NCI-H82 treated with DMSO at 0.1 percent for 48 hours (cell line): ENCODE measurements around the gene USP17L12.
"Not testable (repeated sequence)": the region's sequence is repeated elsewhere in the genome, so short reads cannot be mapped to it uniquely, and the experiment has no call there.

ENCODE experiments used
- DNase-seq: peaks from one replicate; lab custom pipeline; 2025; ENCODE audit not compliant: unreplicated experiment; lab: John Stamatoyannopoulos, UW

The USP17L12 gene, protein sequence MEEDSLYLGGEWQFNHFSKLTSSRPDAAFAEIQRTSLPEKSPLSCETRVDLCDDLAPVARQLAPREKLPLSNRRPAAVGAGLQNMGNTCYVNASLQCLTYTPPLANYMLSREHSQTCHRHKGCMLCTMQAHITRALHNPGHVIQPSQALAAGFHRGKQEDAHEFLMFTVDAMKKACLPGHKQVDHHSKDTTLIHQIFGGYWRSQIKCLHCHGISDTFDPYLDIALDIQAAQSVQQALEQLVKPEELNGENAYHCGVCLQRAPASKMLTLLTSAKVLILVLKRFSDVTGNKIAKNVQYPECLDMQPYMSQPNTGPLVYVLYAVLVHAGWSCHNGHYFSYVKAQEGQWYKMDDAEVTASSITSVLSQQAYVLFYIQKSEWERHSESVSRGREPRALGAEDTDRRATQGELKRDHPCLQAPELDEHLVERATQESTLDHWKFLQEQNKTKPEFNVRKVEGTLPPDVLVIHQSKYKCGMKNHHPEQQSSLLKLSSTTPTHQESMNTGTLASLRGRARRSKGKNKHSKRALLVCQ

DNA sequence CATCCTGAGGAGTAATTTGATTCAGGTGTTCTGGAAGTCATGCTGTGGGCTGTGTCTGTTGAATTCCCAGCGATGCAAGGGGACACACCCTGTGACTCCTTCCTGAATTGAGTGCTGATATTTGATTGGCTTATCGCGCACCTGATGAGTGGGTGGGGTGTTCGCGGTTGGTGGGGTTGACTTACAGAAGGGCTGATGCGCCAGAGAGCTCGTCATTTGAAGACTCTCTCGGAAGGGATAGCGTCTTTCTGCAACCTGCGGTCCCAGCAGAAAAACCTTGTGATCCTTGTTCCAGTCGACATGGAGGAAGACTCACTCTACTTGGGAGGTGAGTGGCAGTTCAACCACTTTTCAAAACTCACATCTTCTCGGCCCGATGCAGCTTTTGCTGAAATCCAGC is at the start of gene USP17L12:
USP17L12 (plus strand) TSS at position 301 of the 400 bp plus-strand sequence; CDS start at position 301, 0 bp downstream.
- DNase-seq = not testable (repeated sequence)

GRCh38 chr4:9210357-9210756 is 9.6 kb upstream of the USP17L12 start, which contains the start of gene USP17L10:
Gene USP17L10 (plus strand): TSS chr4:9210657. CDS start chr4:9210657, 0 bp downstream.
- DNase-seq = not testable (repeated sequence)

DNA sequence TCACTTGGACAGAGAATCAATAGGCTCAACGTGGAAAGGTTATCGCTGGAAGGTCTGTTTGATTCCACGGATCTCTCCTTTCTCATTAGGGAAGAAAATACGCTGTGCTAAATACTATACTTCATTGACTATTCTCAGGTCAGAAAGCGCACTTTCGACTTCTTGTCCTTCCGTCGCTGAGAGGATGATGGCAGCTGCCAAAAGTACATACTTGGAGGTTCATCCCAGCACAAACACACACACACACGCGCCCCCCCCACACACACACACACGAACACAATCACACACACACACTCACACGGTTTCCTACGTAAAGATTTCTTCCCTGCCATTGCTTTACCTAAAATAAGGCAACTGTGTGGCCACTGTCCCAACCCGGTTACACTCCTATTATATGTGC is 5.3 kb upstream of the USP17L12 start:
- not testable (repeated sequence) for DNase-seq

- DNase-seq = not testable (repeated sequence)
Observed at GRCh38 chr4:9215105-9215504, 4.8 kb upstream of the USP17L12 start, which contains the start of gene USP17L11. Gene USP17L11 (plus strand): TSS chr4:9215405. CDS start chr4:9215405, 0 bp downstream.

DNA sequence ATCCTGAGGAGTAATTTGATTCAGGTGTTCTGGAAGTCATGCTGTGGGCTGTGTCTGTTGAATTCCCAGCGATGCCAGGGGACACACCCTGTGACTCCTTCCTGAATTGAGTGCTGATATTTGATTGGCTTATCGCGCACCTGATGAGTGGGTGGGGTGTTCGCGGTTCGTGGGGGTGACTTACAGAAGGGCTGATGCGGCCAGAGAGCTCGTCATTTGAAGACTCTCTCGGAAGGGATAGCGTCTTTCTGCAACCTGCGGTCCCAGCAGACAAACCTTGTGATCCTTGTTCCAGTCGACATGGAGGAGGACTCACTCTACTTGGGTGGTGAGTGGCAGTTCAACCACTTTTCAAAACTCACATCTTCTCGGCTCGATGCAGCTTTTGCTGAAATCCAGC is 4.6 kb downstream of the USP17L12 start, which contains the start of gene USP17L13:
USP17L13 (plus strand) TSS at position 301 of the 400 bp plus-strand sequence; CDS start at position 301, 0 bp downstream.
- DNase-seq = not testable (repeated sequence)

- DNase-seq = not testable (repeated sequence)
Observed at GRCh38 chr4:9230249-9230648, 10.3 kb downstream of the USP17L12 start.

- DNase-seq = not testable (repeated sequence)
Observed at GRCh38 chr4:9234085-9234484, 14.1 kb downstream of the USP17L12 start, which contains the start of gene USP17L15. Gene USP17L15 (plus strand): TSS chr4:9234385. CDS start chr4:9234385, 0 bp downstream.

DNA sequence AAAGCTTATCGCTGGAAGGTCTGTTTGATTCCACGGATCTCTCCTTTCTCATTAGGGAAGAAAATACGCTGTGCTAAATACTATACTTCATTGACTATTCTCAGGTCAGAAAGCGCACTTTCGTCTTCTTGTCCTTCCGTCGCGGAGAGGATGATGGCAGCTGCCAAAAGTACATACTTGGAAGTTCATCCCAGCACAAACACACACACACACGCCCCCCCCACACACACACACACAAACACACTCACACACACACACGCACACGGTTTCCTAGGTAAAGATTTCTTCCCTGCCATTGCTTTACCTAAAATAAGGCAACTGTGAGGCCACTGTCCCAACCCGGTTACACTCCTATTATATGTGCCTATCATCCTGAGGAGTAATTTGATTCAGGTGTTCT is 18.5 kb downstream of the USP17L12 start:
- DNase-seq = not testable (repeated sequence)

DNA sequence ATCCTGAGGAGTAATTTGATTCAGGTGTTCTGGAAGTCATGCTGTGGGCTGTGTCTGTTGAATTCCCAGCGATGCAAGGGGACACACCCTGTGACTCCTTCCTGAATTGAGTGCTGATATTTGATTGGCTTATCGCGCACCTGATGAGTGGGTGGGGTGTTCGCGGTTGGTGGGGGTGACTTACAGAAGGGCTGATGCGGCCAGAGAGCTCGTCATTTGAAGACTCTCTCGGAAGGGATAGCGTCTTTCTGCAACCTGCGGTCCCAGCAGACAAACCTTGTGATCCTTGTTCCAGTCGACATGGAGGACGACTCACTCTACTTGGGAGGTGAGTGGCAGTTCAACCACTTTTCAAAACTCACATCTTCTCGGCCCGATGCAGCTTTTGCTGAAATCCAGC is 23.6 kb downstream of the USP17L12 start, which contains the start of gene USP17L17:
USP17L17 (plus strand) TSS at position 301 of the 400 bp plus-strand sequence; CDS start at position 301, 0 bp downstream.
- DNase-seq = not testable (repeated sequence)

GRCh38 chr4:9247953-9248680 is 28.2 kb downstream of the USP17L12 start, which contains the start of gene USP17L18:
Gene USP17L18 (plus strand): TSS chr4:9248630. CDS start chr4:9248630, 0 bp downstream.
- not testable (repeated sequence) for DNase-seq

DNA sequence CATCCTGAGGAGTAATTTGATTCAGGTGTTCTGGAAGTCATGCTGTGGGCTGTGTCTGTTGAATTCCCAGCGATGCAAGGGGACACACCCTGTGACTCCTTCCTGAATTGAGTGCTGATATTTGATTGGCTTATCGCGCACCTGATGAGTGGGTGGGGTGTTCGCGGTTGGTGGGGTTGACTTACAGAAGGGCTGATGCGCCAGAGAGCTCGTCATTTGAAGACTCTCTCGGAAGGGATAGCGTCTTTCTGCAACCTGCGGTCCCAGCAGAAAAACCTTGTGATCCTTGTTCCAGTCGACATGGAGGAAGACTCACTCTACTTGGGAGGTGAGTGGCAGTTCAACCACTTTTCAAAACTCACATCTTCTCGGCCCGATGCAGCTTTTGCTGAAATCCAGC is 33.1 kb downstream of the USP17L12 start, which contains the start of gene USP17L19:
USP17L19 (plus strand) TSS at position 301 of the 400 bp plus-strand sequence; CDS start at position 301, 0 bp downstream.
- DNase-seq = not testable (repeated sequence)

- DNase-seq = not testable (repeated sequence)
Observed at GRCh38 chr4:9257824-9258223, 37.9 kb downstream of the USP17L12 start, which contains the start of gene USP17L20. Gene USP17L20 (plus strand): TSS chr4:9258124. CDS start chr4:9258124, 0 bp downstream.

GRCh38 chr4:9262572-9262971 is 42.6 kb downstream of the USP17L12 start, which contains the start of gene USP17L21:
Gene USP17L21 (plus strand): TSS chr4:9262872. CDS start chr4:9262872, 0 bp downstream.
- DNase-seq = not testable (repeated sequence)

GRCh38 chr4:9267319-9267718 is 47.4 kb downstream of the USP17L12 start, which contains the start of gene USP17L22:
Gene USP17L22 (plus strand): TSS chr4:9267619. CDS start chr4:9267619, 0 bp downstream.
- not testable (repeated sequence) for DNase-seq
